SK-N-SH treated with all-trans-retinoic acid at 6 μM for 48 hours (cell line): ENCODE results near the gene PPP4R4.

ENCODE experiments used
- ESRRG ChIP-seq: fragments of 250-450 bp; sonication (Bioruptor Pico); IDR thresholded peaks from 2 replicates; pipeline ENCODE4 v1.6.1; 2021; ENCODE audit warnings: mild to moderate bottlenecking
- ISL1 ChIP-seq: fragments of 250-450 bp; sonication (Bioruptor Pico); IDR thresholded peaks from 2 replicates; pipeline ENCODE4 v2.1.2; 2022; ENCODE audit warnings: mild to moderate bottlenecking, moderate library complexity
- RARB ChIP-seq: fragments of 250-450 bp; sonication (Bioruptor Pico); IDR thresholded peaks from 2 replicates; pipeline ENCODE4 v1.8.0; 2021; ENCODE audit warnings: mild to moderate bottlenecking, moderate library complexity
- ZC3H10 ChIP-seq: fragments of 250-450 bp; sonication (Bioruptor Pico); IDR thresholded peaks from 2 replicates; pipeline ENCODE4 v1.5.1; 2021; ENCODE audit warnings: mild to moderate bottlenecking, moderate library complexity
- ZFP3 ChIP-seq: fragments of 250-450 bp; sonication (Bioruptor Pico); IDR thresholded peaks from 2 replicates; pipeline ENCODE4 v1.5.0; 2020; ENCODE audit warnings: mild to moderate bottlenecking, moderate library complexity
- ZFP30 ChIP-seq: fragments of 450-650 bp; formaldehyde crosslinking; IDR thresholded peaks from 2 replicates; pipeline ENCODE4 v1.5.0; 2022; ENCODE audit warnings: mild to moderate bottlenecking, moderate library complexity
- TF ChIP-seq, protein P1 (sequence below): fragments of 250-450 bp; sonication (Bioruptor Pico); IDR thresholded peaks from 2 replicates; pipeline ENCODE4 v1.8.0; 2020; ENCODE audit warnings: mild to moderate bottlenecking, moderate library complexity, borderline replicate concordance
- TF ChIP-seq, protein P2 (sequence below): fragments of 250-450 bp; sonication (Bioruptor Pico); IDR thresholded peaks from 2 replicates; pipeline ENCODE4 v1.8.0; 2021; ENCODE audit warnings: low read depth, mild to moderate bottlenecking, moderate library complexity, borderline replicate concordance
- TF ChIP-seq, protein P3 (sequence below): fragments of 250-450 bp; sonication (Bioruptor Pico); IDR thresholded peaks from 2 replicates; pipeline ENCODE4 v1.5.0; 2020; ENCODE audit warnings: mild to moderate bottlenecking, moderate library complexity

DNA sequence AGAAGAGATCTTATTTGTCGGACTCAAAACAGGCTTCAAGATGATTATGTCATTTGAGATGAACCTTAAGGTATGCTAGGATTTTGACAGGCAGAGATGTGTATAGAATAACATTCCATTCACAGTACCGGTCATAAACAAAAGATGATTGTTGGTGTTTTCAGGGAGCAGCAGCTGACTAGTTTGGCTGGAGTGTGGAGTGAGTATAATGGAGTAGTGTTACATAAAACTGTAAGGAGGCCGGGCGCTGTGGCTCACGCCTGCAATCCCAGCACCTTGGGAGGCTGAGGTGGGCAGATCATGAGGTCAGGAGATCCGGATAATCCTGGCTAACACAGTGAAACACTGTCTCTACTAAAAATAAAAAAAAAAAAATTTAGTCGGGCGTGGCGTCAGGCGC is 95.0 kb downstream of the PPP4R4 start:
- no peak for TF ChIP-seq ZFP3 (CRISPR knock-in tag)
- no peak for TF ChIP-seq ZFP30 (CRISPR knock-in tag)
- TF ChIP-seq, protein P1, sequence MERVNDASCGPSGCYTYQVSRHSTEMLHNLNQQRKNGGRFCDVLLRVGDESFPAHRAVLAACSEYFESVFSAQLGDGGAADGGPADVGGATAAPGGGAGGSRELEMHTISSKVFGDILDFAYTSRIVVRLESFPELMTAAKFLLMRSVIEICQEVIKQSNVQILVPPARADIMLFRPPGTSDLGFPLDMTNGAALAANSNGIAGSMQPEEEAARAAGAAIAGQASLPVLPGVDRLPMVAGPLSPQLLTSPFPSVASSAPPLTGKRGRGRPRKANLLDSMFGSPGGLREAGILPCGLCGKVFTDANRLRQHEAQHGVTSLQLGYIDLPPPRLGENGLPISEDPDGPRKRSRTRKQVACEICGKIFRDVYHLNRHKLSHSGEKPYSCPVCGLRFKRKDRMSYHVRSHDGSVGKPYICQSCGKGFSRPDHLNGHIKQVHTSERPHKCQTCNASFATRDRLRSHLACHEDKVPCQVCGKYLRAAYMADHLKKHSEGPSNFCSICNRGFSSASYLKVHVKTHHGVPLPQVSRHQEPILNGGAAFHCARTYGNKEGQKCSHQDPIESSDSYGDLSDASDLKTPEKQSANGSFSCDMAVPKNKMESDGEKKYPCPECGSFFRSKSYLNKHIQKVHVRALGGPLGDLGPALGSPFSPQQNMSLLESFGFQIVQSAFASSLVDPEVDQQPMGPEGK (CRISPR knock-in tag), result no peak
- TF ChIP-seq, protein P2, sequence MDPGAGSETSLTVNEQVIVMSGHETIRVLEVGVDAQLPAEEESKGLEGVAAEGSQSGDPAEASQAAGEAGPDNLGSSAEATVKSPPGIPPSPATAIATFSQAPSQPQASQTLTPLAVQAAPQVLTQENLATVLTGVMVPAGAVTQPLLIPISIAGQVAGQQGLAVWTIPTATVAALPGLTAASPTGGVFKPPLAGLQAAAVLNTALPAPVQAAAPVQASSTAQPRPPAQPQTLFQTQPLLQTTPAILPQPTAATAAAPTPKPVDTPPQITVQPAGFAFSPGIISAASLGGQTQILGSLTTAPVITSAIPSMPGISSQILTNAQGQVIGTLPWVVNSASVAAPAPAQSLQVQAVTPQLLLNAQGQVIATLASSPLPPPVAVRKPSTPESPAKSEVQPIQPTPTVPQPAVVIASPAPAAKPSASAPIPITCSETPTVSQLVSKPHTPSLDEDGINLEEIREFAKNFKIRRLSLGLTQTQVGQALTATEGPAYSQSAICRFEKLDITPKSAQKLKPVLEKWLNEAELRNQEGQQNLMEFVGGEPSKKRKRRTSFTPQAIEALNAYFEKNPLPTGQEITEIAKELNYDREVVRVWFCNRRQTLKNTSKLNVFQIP (CRISPR knock-in tag), result no peak
- no peak for TF ChIP-seq ISL1
- no peak for TF ChIP-seq ESRRG
- TF ChIP-seq, protein P3, sequence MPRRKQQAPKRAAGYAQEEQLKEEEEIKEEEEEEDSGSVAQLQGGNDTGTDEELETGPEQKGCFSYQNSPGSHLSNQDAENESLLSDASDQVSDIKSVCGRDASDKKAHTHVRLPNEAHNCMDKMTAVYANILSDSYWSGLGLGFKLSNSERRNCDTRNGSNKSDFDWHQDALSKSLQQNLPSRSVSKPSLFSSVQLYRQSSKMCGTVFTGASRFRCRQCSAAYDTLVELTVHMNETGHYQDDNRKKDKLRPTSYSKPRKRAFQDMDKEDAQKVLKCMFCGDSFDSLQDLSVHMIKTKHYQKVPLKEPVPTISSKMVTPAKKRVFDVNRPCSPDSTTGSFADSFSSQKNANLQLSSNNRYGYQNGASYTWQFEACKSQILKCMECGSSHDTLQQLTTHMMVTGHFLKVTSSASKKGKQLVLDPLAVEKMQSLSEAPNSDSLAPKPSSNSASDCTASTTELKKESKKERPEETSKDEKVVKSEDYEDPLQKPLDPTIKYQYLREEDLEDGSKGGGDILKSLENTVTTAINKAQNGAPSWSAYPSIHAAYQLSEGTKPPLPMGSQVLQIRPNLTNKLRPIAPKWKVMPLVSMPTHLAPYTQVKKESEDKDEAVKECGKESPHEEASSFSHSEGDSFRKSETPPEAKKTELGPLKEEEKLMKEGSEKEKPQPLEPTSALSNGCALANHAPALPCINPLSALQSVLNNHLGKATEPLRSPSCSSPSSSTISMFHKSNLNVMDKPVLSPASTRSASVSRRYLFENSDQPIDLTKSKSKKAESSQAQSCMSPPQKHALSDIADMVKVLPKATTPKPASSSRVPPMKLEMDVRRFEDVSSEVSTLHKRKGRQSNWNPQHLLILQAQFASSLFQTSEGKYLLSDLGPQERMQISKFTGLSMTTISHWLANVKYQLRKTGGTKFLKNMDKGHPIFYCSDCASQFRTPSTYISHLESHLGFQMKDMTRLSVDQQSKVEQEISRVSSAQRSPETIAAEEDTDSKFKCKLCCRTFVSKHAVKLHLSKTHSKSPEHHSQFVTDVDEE (CRISPR knock-in tag), result no peak
- TF ChIP-seq ZC3H10 (CRISPR knock-in tag), result no peak
- no peak for TF ChIP-seq RARB (CRISPR knock-in tag)
